SK-N-SH treated with all-trans-retinoic acid at 6 μM for 48 hours (cell line): ENCODE results near the gene SLC35F6.

Source experiments
- ATAC-seq: fragments of 200-7000 bp; cut with Tn5 transposase; 3 replicates; pipeline ENCODE4 v1.9.1; 2020; ENCODE audit warnings: mild to moderate bottlenecking, moderate library complexity
- CSDC2 ChIP-seq: fragments of 250-450 bp; sonication (Bioruptor Pico); IDR thresholded peaks from 2 replicates; pipeline ENCODE4 v1.5.0; 2020; ENCODE audit warnings: mild to moderate bottlenecking, moderate library complexity
- ESRRG ChIP-seq: fragments of 250-450 bp; sonication (Bioruptor Pico); IDR thresholded peaks from 2 replicates; pipeline ENCODE4 v1.6.1; 2021; ENCODE audit warnings: mild to moderate bottlenecking
- GLIS3 ChIP-seq: fragments of 250-450 bp; sonication (Bioruptor Pico); IDR thresholded peaks from 2 replicates; pipeline ENCODE4 v1.5.0; 2020; ENCODE audit warnings: mild to moderate bottlenecking, moderate library complexity
- ISL1 ChIP-seq: fragments of 250-450 bp; sonication (Bioruptor Pico); IDR thresholded peaks from 2 replicates; pipeline ENCODE4 v2.1.2; 2022; ENCODE audit warnings: mild to moderate bottlenecking, moderate library complexity
- OSR1 ChIP-seq: fragments of 250-450 bp; sonication (Bioruptor Pico); IDR thresholded peaks from 2 replicates; pipeline ENCODE4 v1.8.0; 2022; ENCODE audit warnings: moderate library complexity, mild to moderate bottlenecking, inconsistent platforms
- POU6F1 ChIP-seq: fragments of 250-450 bp; sonication (Bioruptor Pico); IDR thresholded peaks from 2 replicates; pipeline ENCODE4 v1.8.0; 2021; ENCODE audit warnings: low read depth, mild to moderate bottlenecking, moderate library complexity, borderline replicate concordance
- PPARA ChIP-seq: fragments of 250-450 bp; sonication (Bioruptor Pico); IDR thresholded peaks from 2 replicates; pipeline ENCODE4 v1.5.0; 2020; ENCODE audit warnings: mild to moderate bottlenecking, borderline replicate concordance
- RARB ChIP-seq: fragments of 250-450 bp; sonication (Bioruptor Pico); IDR thresholded peaks from 2 replicates; pipeline ENCODE4 v1.8.0; 2021; ENCODE audit warnings: mild to moderate bottlenecking, moderate library complexity
- SNAI2 ChIP-seq: fragments of 250-450 bp; sonication (Bioruptor Pico); IDR thresholded peaks from 2 replicates; pipeline ENCODE4 v1.5.0; 2020; ENCODE audit warnings: mild to moderate bottlenecking, moderate library complexity
- TOX ChIP-seq: fragments of 250-450 bp; sonication (Bioruptor Pico); IDR thresholded peaks from 2 replicates; pipeline ENCODE4 v1.8.0; 2021; ENCODE audit warnings: mild to moderate bottlenecking, moderate library complexity, borderline replicate concordance
- ZC3H10 ChIP-seq: fragments of 250-450 bp; sonication (Bioruptor Pico); IDR thresholded peaks from 2 replicates; pipeline ENCODE4 v1.5.1; 2021; ENCODE audit warnings: mild to moderate bottlenecking, moderate library complexity
- ZFP3 ChIP-seq: fragments of 250-450 bp; sonication (Bioruptor Pico); IDR thresholded peaks from 2 replicates; pipeline ENCODE4 v1.5.0; 2020; ENCODE audit warnings: mild to moderate bottlenecking, moderate library complexity
- ZNF565 ChIP-seq: fragments of 450-650 bp; formaldehyde crosslinking; conservative IDR thresholded peaks from 2 replicates; pipeline ENCODE4 v1.5.0; 2020; ENCODE audit warnings: low read depth, mild to moderate bottlenecking, moderate library complexity
- ZNF70 ChIP-seq: fragments of 450-650 bp; formaldehyde crosslinking; IDR thresholded peaks from 2 replicates; pipeline ENCODE4 v1.5.0; 2020; ENCODE audit warnings: mild to moderate bottlenecking, moderate library complexity
- ZNF8 ChIP-seq: fragments of 450-650 bp; formaldehyde crosslinking; IDR thresholded peaks from 2 replicates; pipeline ENCODE4 v1.5.0; 2020; ENCODE audit warnings: mild to moderate bottlenecking, moderate library complexity
- TF ChIP-seq, protein P1 (sequence below): fragments of 250-450 bp; sonication (Bioruptor Pico); IDR thresholded peaks from 2 replicates; pipeline ENCODE4 v1.8.0; 2020; ENCODE audit warnings: mild to moderate bottlenecking, moderate library complexity, borderline replicate concordance
- TF ChIP-seq, protein P2 (sequence below): fragments of 250-450 bp; sonication (Bioruptor Pico); IDR thresholded peaks from 2 replicates; pipeline ENCODE4 v1.5.0; 2020; ENCODE audit warnings: mild to moderate bottlenecking, moderate library complexity
- TF ChIP-seq, protein P3 (sequence below): fragments of 250-450 bp; sonication (Bioruptor Pico); IDR thresholded peaks from 2 replicates; pipeline ENCODE4 v1.5.1; 2021; ENCODE audit warnings: mild to moderate bottlenecking, moderate library complexity
- TF ChIP-seq, protein P4 (sequence below): fragments of 250-450 bp; sonication (Bioruptor Pico); IDR thresholded peaks from 2 replicates; pipeline ENCODE4 v1.5.1; 2020; ENCODE audit warnings: low read depth, mild to moderate bottlenecking, moderate library complexity

The SLC35F6 gene

DNA sequence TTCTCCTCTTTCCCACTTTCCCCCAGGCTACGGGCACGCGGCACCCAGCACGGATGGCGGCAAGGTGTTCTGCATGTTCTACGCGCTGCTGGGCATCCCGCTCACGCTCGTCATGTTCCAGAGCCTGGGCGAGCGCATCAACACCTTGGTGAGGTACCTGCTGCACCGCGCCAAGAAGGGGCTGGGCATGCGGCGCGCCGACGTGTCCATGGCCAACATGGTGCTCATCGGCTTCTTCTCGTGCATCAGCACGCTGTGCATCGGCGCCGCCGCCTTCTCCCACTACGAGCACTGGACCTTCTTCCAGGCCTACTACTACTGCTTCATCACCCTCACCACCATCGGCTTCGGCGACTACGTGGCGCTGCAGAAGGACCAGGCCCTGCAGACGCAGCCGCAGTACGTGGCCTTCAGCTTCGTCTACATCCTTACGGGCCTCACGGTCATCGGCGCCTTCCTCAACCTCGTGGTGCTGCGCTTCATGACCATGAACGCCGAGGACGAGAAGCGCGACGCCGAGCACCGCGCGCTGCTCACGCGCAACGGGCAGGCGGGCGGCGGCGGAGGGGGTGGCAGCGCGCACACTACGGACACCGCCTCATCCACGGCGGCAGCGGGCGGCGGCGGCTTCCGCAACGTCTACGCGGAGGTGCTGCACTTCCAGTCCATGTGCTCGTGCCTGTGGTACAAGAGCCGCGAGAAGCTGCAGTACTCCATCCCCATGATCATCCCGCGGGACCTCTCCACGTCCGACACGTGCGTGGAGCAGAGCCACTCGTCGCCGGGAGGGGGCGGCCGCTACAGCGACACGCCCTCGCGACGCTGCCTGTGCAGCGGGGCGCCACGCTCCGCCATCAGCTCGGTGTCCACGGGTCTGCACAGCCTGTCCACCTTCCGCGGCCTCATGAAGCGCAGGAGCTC is 36.2 kb upstream of the SLC35F6 start:
- TF ChIP-seq OSR1 (CRISPR knock-in tag) (no peak), ESRRG (CRISPR knock-in tag) (no peak), RARB (CRISPR knock-in tag) (no peak), ZFP3 (no peak), TOX (no peak), ZNF70 (CRISPR knock-in tag) (no peak), PPARA (CRISPR knock-in tag) (no peak), POU6F1 (CRISPR knock-in tag) (no peak), ZC3H10 (CRISPR knock-in tag) (no peak), ZNF8 (no peak), CSDC2 (CRISPR knock-in tag) (no peak), ISL1 (no peak), ZNF565 (CRISPR knock-in tag) (no peak)
- TF ChIP-seq, protein P1, sequence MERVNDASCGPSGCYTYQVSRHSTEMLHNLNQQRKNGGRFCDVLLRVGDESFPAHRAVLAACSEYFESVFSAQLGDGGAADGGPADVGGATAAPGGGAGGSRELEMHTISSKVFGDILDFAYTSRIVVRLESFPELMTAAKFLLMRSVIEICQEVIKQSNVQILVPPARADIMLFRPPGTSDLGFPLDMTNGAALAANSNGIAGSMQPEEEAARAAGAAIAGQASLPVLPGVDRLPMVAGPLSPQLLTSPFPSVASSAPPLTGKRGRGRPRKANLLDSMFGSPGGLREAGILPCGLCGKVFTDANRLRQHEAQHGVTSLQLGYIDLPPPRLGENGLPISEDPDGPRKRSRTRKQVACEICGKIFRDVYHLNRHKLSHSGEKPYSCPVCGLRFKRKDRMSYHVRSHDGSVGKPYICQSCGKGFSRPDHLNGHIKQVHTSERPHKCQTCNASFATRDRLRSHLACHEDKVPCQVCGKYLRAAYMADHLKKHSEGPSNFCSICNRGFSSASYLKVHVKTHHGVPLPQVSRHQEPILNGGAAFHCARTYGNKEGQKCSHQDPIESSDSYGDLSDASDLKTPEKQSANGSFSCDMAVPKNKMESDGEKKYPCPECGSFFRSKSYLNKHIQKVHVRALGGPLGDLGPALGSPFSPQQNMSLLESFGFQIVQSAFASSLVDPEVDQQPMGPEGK (CRISPR knock-in tag): no peak
- TF ChIP-seq, protein P2, sequence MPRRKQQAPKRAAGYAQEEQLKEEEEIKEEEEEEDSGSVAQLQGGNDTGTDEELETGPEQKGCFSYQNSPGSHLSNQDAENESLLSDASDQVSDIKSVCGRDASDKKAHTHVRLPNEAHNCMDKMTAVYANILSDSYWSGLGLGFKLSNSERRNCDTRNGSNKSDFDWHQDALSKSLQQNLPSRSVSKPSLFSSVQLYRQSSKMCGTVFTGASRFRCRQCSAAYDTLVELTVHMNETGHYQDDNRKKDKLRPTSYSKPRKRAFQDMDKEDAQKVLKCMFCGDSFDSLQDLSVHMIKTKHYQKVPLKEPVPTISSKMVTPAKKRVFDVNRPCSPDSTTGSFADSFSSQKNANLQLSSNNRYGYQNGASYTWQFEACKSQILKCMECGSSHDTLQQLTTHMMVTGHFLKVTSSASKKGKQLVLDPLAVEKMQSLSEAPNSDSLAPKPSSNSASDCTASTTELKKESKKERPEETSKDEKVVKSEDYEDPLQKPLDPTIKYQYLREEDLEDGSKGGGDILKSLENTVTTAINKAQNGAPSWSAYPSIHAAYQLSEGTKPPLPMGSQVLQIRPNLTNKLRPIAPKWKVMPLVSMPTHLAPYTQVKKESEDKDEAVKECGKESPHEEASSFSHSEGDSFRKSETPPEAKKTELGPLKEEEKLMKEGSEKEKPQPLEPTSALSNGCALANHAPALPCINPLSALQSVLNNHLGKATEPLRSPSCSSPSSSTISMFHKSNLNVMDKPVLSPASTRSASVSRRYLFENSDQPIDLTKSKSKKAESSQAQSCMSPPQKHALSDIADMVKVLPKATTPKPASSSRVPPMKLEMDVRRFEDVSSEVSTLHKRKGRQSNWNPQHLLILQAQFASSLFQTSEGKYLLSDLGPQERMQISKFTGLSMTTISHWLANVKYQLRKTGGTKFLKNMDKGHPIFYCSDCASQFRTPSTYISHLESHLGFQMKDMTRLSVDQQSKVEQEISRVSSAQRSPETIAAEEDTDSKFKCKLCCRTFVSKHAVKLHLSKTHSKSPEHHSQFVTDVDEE: no peak
- TF ChIP-seq, protein P3, sequence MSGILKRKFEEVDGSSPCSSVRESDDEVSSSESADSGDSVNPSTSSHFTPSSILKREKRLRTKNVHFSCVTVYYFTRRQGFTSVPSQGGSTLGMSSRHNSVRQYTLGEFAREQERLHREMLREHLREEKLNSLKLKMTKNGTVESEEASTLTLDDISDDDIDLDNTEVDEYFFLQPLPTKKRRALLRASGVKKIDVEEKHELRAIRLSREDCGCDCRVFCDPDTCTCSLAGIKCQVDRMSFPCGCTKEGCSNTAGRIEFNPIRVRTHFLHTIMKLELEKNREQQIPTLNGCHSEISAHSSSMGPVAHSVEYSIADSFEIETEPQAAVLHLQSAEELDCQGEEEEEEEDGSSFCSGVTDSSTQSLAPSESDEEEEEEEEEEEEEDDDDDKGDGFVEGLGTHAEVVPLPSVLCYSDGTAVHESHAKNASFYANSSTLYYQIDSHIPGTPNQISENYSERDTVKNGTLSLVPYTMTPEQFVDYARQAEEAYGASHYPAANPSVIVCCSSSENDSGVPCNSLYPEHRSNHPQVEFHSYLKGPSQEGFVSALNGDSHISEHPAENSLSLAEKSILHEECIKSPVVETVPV: no peak
- ATAC-seq: no peak

- ATAC-seq: no peak
- no peak for TF ChIP-seq ZC3H10 (CRISPR knock-in tag)
- no peak for TF ChIP-seq ZNF8
- TF ChIP-seq GLIS3 (CRISPR knock-in tag): no peak
- no peak for TF ChIP-seq ESRRG (CRISPR knock-in tag)
- TF ChIP-seq POU6F1 (CRISPR knock-in tag): no peak
- no peak for TF ChIP-seq OSR1 (CRISPR knock-in tag)
- TF ChIP-seq, protein P4, sequence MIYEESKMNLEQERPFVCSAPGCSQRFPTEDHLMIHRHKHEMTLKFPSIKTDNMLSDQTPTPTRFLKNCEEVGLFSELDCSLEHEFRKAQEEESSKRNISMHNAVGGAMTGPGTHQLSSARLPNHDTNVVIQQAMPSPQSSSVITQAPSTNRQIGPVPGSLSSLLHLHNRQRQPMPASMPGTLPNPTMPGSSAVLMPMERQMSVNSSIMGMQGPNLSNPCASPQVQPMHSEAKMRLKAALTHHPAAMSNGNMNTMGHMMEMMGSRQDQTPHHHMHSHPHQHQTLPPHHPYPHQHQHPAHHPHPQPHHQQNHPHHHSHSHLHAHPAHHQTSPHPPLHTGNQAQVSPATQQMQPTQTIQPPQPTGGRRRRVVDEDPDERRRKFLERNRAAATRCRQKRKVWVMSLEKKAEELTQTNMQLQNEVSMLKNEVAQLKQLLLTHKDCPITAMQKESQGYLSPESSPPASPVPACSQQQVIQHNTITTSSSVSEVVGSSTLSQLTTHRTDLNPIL (CRISPR knock-in tag): no peak
- TF ChIP-seq, protein P1 (CRISPR knock-in tag): no peak
- TF ChIP-seq CSDC2 (CRISPR knock-in tag): no peak
- TF ChIP-seq RARB (CRISPR knock-in tag): no peak
- TF ChIP-seq SNAI2 (CRISPR knock-in tag): no peak
Measured at GRCh38 chr2:26729311-26729710, 34.8 kb upstream of the SLC35F6 start.
